HG02884 (cell line): Measurements from ENCODE around the gene CDC5L.
"Not testable (repeated sequence)": the region's sequence is repeated elsewhere in the genome, so short reads cannot be mapped to it uniquely, and the experiment has no call there.

ENCODE experiments used
- ATAC-seq: cut with Tn5 transposase; IDR thresholded peaks from one replicate; pipeline ENCODE4 v1.9.1; 2021; ENCODE audit warnings: mild to moderate bottlenecking, moderate library complexity; ENCODE audit not compliant: unreplicated experiment

Gene CDC5L

GRCh38 chr6:44410363-44410762 lies 22.9 kb downstream of the CDC5L start:
- no peak for ATAC-seq

GRCh38 chr6:44411141-44411540 lies 23.6 kb downstream of the CDC5L start:
- ATAC-seq: no peak

GRCh38 chr6:44415449-44415848 lies 27.9 kb downstream of the CDC5L start:
- no peak for ATAC-seq

- ATAC-seq: no peak
Measured at GRCh38 chr6:44415873-44416502, 28.5 kb downstream of the CDC5L start.

DNA sequence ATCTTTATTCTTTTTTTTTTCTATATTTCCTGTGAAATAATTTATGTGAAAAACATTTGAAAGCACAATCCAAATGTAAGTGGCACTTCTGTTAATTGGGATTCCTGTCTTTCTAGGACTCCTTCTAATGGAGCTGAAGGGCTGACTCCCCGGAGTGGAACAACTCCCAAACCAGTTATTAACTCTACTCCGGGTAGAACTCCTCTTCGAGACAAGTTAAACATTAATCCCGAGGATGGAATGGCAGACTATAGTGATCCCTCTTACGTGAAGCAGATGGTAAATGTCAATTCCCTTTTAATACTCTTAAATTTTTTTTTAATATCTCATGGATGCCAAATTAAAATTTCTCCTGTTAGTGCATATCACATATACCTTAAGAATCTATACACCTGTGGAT lies 35.0 kb downstream of the CDC5L start:
- no peak for ATAC-seq

GRCh38 chr6:44423306-44423705 lies 35.8 kb downstream of the CDC5L start:
- no peak for ATAC-seq

- no peak for ATAC-seq
Measured at GRCh38 chr6:44425951-44426350, 38.4 kb downstream of the CDC5L start.

DNA sequence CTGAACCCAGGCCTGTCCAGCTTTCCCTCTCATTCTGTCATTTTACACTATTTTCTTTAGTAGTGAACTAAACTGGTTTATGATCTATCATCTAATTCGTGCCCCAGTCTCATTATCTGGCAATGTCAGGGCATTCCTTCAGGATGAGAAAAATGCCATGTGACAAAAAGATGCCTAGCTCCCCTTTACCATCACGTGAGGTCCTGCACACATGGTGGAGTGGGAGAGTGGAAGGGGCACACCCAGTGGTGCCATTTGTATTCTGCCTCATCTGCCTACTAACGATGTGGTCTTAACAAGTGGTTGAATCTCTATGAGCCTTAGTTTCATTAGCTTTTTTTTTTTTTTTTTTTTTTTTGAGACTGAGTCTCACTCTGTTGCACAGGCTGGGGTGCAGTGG lies 41.2 kb downstream of the CDC5L start:
- no peak for ATAC-seq

- no peak for ATAC-seq
Measured at GRCh38 chr6:44430326-44430725, 42.8 kb downstream of the CDC5L start.

- no peak for ATAC-seq
Measured at GRCh38 chr6:44431118-44431725, 43.7 kb downstream of the CDC5L start.

DNA sequence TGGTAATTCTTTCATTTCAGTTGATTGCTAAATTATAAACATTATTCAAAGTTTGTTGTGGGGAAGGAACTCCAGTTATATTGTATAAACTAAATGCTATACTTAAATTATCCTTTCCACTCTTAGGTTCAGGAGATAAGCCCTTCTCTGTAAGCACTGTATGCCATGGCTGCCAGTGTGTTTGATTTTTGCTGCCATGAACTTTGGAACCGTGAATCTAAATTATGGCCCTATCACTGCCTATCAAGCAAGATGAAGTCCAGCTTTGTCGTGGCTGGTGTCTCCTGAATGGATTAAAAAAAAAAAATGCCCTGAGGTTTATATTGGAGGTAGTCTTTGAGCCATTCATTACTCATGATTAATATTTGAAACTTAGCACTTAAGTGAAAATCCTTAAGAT lies 44.7 kb downstream of the CDC5L start:
- no peak for ATAC-seq

DNA sequence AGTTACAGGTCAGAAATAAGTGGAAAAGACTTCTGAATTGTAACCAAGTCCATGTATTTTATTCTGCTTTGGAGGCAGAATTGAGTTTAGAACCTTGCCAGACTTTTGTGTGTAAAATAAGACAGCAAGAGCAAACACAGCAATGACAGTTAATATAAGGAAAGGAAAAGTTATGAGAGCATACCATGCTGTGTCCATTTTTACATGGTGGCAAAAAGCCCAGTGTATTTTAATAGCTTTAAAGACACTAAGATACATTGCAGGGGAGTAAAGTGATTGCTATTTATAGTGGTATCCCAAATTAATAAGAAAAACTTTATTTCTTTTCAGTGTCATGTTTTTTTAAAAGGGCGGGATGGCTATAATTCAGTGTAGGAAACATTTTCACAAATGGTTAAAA lies 45.2 kb downstream of the CDC5L start:
- ATAC-seq: no peak

GRCh38 chr6:44435500-44435899 lies 48.0 kb downstream of the CDC5L start:
- no peak for ATAC-seq

DNA sequence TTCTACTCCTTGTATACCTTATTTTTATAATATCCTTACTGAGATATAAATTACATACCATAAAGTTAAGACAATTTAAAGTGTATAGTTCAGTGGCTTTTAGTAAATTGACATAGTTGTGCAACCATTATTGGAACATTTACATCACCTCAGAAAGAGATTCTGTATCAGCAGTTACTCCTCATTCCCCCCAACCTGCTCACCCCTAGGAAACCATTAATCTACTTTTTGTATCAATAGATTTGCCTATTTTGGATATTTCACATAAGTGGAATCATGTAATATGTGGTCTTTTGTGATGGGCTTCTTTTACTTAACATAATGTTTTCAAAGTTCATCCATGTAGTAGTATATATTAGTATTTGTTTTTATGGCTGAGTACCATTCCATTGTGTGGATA lies 51.3 kb downstream of the CDC5L start:
- ATAC-seq: no peak

- no peak for ATAC-seq
Measured at GRCh38 chr6:44439270-44440045, 52.0 kb downstream of the CDC5L start.

DNA sequence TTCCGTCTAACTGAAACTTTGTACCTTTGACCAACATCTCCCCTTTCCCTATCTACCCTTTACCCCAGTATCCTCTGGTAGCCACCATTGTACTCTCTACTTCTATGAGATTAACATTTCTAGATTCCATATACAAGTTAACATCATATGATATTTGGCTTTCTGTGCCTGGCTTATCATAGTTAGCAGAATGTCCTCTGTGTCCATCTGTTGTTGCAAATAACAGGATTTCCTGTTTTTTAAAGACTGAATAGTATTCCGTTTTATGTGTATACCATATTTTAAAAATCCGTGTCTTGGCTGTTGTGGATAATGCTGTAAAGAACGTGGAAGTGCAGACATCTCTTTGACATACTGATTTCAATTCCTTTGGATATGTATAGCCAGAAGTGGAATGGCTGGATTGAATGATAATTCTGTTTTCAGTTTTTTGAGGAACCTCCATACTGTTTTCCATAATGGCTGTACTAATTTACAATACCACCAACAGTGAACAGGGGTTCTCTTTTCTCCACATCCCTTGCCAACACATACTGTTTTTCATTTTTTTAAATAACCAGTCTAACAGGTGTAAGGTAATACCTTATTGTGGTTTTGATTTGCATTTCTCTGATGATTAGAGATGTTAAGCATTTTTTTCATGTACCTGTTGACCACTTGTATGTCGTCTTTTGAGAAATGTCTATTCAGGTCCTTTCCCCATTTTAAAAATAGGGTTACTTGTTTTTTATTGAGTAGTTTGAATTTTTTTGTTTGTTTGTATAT lies 53.8 kb downstream of the CDC5L start:
- ATAC-seq: no peak

DNA sequence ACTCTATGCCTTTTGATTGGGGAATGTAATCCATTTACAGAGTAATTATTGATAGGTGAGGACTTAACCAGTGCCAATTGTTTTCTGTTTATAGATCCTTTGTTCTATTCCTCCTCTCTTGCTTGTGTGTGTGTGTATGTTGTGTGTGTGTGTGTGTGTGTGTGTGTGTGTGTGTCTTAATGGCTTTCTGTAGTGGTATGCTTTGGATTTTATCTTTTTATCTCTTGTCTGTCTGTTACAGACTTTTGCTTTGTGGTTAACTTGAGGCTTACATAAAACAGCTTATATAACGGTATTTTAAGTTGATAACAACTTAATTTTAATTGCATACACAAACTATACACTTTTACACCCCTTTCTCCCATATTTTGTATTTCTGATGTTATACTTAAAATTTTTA lies 54.7 kb downstream of the CDC5L start:
- ATAC-seq: no peak

GRCh38 chr6:44442833-44443444 lies 55.4 kb downstream of the CDC5L start:
- ATAC-seq: no peak

DNA sequence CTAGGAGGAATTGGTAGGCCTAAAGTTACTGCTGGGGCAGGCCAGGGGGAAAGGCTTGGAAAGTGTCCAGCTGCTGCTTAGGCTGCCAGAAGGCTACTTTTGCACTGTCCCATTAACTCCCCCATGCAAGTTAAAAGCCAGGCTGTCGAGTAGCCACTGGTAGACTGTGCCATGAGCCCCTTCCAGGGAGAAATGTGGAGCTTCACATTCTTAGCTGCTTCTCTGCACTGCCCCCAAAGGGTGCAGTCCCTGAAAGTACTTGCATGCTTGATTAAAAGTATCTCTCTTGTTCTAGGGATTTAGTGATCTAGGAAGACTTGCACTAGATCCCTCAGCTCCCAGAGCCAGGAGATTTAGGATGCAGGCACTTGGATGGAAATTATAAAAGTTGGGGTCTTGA lies 57.3 kb downstream of the CDC5L start:
- no peak for ATAC-seq

DNA sequence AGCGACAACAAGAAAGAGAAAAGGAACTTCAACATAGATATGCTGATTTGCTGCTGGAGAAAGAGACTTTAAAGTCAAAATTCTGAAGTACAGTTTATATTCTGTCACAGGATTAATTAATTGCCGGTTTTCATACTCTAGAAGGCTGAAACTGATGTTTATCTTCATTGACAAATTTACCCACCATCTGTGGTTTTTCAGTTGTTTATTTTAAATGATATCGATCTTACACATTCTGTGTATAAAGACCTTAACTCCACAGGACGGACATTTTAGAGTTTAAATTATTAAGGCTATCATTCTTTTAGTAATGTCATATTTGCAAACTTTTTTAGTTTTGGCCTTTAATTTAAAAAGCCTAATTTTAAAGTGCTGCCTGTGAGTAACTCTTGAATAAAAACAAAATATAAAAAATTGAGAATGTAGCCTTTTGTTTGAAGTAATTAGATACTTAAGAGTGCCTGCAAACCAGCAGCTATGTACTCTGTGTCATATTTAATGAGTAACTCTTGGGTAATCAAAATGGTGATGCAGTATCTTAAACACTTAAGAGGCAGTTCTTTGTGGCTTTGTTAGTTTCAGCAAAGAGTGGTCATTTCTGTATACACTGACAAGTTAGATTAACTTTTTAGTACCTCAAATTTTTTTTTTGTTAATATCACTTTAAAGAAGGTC lies 59.3 kb downstream of the CDC5L start:
- ATAC-seq: no peak

DNA sequence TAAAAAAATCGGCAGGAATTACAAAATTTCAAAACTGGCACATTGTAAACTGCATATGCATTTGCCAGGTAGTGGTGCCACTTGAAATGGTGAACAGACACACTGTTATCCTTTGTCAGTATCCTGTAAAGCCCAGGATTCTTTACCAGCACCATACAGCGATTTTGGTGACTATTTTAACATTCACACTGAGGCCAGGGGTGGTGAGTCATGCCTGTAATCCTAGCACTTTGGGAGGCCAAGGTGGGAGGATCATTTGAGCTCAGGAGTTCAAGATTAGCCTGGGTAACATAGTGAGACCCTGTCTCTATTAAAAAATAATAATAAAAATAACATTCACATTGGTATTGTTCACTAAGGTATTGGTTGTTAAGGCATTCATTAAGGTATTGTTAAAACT lies 61.7 kb downstream of the CDC5L start:
- not testable (repeated sequence) for ATAC-seq
